ENCODE measurements around the gene TERF2IP. TPM values are rescaled to one million over a fixed set of nuclear protein-coding genes. Genes with fewer than 3 reads are reported as not detected.
A peak's percentile ranks its signal among the peaks of the same experiment; 100 is the strongest.

The TERF2IP gene
- polyA plus RNA-seq, 4 donors: 28.6 to 44.0 (median 32.9) TPM

- no peak for FAIRE-seq
- peaks cover 24 to 53% (median 32%) of the 10 kb centered on the region in 3 donors for H3K36me3 ChIP-seq (ENCODE audit: control insufficient read depth in 3 of 3, insufficient read depth in 2 of 3, low read depth in 1 of 3, low read length in 3 of 3)
- H3K9me3 ChIP-seq (ENCODE audit: control insufficient read depth in 2 of 2, insufficient read depth in 1 of 2, low read depth in 1 of 2, low read length in 1 of 2): no peaks in the 10 kb centered on the region
Measured at GRCh38 chr16:75627851-75628250, 19.7 kb upstream of the TERF2IP start.

GRCh38 chr16:75628351-75628750, 19.2 kb upstream of the TERF2IP start:
- Histone ChIP-seq H3K4me1 (ENCODE audit: control insufficient read depth in 3 of 3, insufficient read depth in 2 of 3, low read depth in 1 of 3, low read length in 2 of 3) (peaks cover 0 to 4% (median 0%) of the 10 kb centered on the region in 3 donors), H3K9me3 (ENCODE audit: control insufficient read depth in 2 of 2, insufficient read depth in 1 of 2, low read depth in 1 of 2, low read length in 1 of 2) (no peaks in the 10 kb centered on the region), H3K27ac (ENCODE audit: low read depth in 1 of 3, low read length in 2 of 3) (no peak overlapping the region), H3K27me3 (ENCODE audit: control insufficient read depth in 3 of 3, insufficient read depth in 3 of 3, low read length in 3 of 3) (no peaks in the 10 kb centered on the region), H3K36me3 (ENCODE audit: control insufficient read depth in 3 of 3, insufficient read depth in 2 of 3, low read depth in 1 of 3, low read length in 3 of 3) (peaks cover 26 to 57% (median 36%) of the 10 kb centered on the region in 3 donors), H3K4me3 (ENCODE audit: low read depth in 1 of 3, low read length in 3 of 3) (no peak overlapping the region)
- no peak for DNase-seq
- FAIRE-seq: no peak
- 80 to 96% (median 95%) methylated on average over 4 of the region's 4 CpGs for WGBS, 3 donors

More at GRCh38 chr16:75627851-75628250, 19.7 kb upstream of the TERF2IP start:
- H3K27me3 ChIP-seq (ENCODE audit: control insufficient read depth in 3 of 3, insufficient read depth in 3 of 3, low read length in 3 of 3): no peaks in the 10 kb centered on the region
- WGBS, 3 donors: 54 to 61% (median 60%) methylated on average over 3 of the region's 3 CpGs
- DNase-seq: no peak
- no peak overlapping the region for H3K27ac ChIP-seq (ENCODE audit: low read depth in 1 of 3, low read length in 2 of 3)
- H3K4me3 ChIP-seq (ENCODE audit: low read depth in 1 of 3, low read length in 3 of 3): no peak overlapping the region
- peaks cover 0 to 4% (median 0%) of the 10 kb centered on the region in 3 donors for H3K4me1 ChIP-seq (ENCODE audit: control insufficient read depth in 3 of 3, insufficient read depth in 2 of 3, low read depth in 1 of 3, low read length in 2 of 3)

DNA sequence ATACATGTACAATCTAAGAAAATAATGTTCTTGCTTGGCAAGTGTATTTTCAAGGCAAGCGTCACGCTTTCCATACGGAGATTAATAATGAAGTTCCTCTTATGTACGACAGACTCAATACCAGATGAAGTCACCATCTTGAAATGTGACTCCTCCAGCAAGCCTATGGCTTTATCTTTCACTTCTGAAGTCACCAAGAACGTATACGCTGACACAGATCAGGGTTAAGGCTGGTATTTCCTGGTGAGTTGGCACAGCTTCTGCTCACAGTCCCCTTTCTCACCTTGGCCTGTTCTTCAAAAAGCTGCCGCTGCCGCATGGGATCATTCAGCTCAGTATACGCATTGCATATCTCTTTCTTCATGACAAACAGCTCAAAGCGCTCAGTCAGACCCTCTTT, 18.4 kb upstream of the TERF2IP start:
- DNase-seq: no peak
- H3K4me1 ChIP-seq (ENCODE audit: control insufficient read depth in 3 of 3, insufficient read depth in 2 of 3, low read depth in 1 of 3, low read length in 2 of 3): peaks cover 0 to 4% (median 0%) of the 10 kb centered on the region in 3 donors
- no peaks in the 10 kb centered on the region for H3K9me3 ChIP-seq (ENCODE audit: control insufficient read depth in 2 of 2, insufficient read depth in 1 of 2, low read depth in 1 of 2, low read length in 1 of 2)
- no peak overlapping the region for H3K27ac ChIP-seq (ENCODE audit: low read depth in 1 of 3, low read length in 2 of 3)
- H3K36me3 ChIP-seq (ENCODE audit: control insufficient read depth in 3 of 3, insufficient read depth in 2 of 3, low read depth in 1 of 3, low read length in 3 of 3): peaks cover 32 to 61% (median 42%) of the 10 kb centered on the region in 3 donors
- FAIRE-seq: no peak
- no peak overlapping the region for H3K4me3 ChIP-seq (ENCODE audit: low read depth in 1 of 3, low read length in 3 of 3)
- H3K27me3 ChIP-seq (ENCODE audit: control insufficient read depth in 3 of 3, insufficient read depth in 3 of 3, low read length in 3 of 3): no peaks in the 10 kb centered on the region
- WGBS, 3 donors: 90 to 94% (median 92%) methylated on average over 10 of the region's 10 CpGs

DNA sequence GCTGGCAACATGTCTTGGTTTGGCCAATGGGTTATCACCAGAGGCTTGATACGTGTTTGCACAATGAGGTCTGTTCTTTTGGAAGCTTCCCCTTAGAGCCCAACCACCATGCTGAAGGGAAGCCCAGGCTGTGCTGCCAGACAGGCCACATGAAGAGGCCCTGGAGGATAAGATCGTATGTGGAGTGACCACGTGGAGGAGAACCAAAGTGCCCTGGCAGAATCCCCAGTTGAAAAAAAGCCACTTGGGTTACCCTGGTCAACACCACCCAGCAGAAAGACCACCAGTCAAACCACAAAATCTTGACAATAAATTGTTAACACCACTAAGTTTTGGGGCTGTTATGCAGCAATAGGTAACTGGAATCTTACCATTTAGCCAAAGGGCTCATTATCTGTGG, 17.5 kb upstream of the TERF2IP start:
- Histone ChIP-seq H3K4me1 (ENCODE audit: control insufficient read depth in 3 of 3, insufficient read depth in 2 of 3, low read depth in 1 of 3, low read length in 2 of 3) (peaks cover 0 to 4% (median 0%) of the 10 kb centered on the region in 3 donors), H3K9me3 (ENCODE audit: control insufficient read depth in 2 of 2, insufficient read depth in 1 of 2, low read depth in 1 of 2, low read length in 1 of 2) (no peaks in the 10 kb centered on the region), H3K36me3 (ENCODE audit: control insufficient read depth in 3 of 3, insufficient read depth in 2 of 3, low read depth in 1 of 3, low read length in 3 of 3) (peaks cover 33 to 65% (median 43%) of the 10 kb centered on the region in 3 donors), H3K4me3 (ENCODE audit: low read depth in 1 of 3, low read length in 3 of 3) (no peak overlapping the region), H3K27me3 (ENCODE audit: control insufficient read depth in 3 of 3, insufficient read depth in 3 of 3, low read length in 3 of 3) (no peaks in the 10 kb centered on the region), H3K27ac (ENCODE audit: low read depth in 1 of 3, low read length in 2 of 3) (no peak overlapping the region)
- 88 to 94% (median 89%) methylated on average over 3 of the region's 3 CpGs for WGBS, 3 donors
- FAIRE-seq (no peak), DNase-seq (no peak)

- no peaks in the 10 kb centered on the region for H3K9me3 ChIP-seq (ENCODE audit: control insufficient read depth in 2 of 2, insufficient read depth in 1 of 2, low read depth in 1 of 2, low read length in 1 of 2)
- no peak for DNase-seq
- WGBS, 3 donors: 81 to 86% (median 86%) methylated on average over 8 of the region's 8 CpGs
- no peak overlapping the region for H3K27ac ChIP-seq (ENCODE audit: low read depth in 1 of 3, low read length in 2 of 3)
- no peaks in the 10 kb centered on the region for H3K4me1 ChIP-seq (ENCODE audit: control insufficient read depth in 3 of 3, insufficient read depth in 2 of 3, low read depth in 1 of 3, low read length in 2 of 3)
- no peaks in the 10 kb centered on the region for H3K27me3 ChIP-seq (ENCODE audit: control insufficient read depth in 3 of 3, insufficient read depth in 3 of 3, low read length in 3 of 3)
- no peak for FAIRE-seq
- H3K4me3 ChIP-seq (ENCODE audit: low read depth in 1 of 3, low read length in 3 of 3): no peak overlapping the region
- H3K36me3 ChIP-seq (ENCODE audit: control insufficient read depth in 3 of 3, insufficient read depth in 2 of 3, low read depth in 1 of 3, low read length in 3 of 3): peaks cover 37 to 63% (median 53%) of the 10 kb centered on the region in 3 donors
Measured at GRCh38 chr16:75632857-75633256, 14.7 kb upstream of the TERF2IP start.

- FAIRE-seq (no peak), DNase-seq (no peak)
- WGBS, 3 donors: 68 to 74% (median 69%) methylated on average over 3 of the region's 3 CpGs
- no peaks in the 10 kb centered on the region for H3K4me1 ChIP-seq (ENCODE audit: control insufficient read depth in 3 of 3, insufficient read depth in 2 of 3, low read depth in 1 of 3, low read length in 2 of 3)
- H3K4me3 ChIP-seq (ENCODE audit: low read depth in 1 of 3, low read length in 3 of 3): no peak overlapping the region
- peaks cover 32 to 56% (median 43%) of the 10 kb centered on the region in 3 donors for H3K36me3 ChIP-seq (ENCODE audit: control insufficient read depth in 3 of 3, insufficient read depth in 2 of 3, low read depth in 1 of 3, low read length in 3 of 3)
- no peak overlapping the region for H3K27ac ChIP-seq (ENCODE audit: low read depth in 1 of 3, low read length in 2 of 3)
- H3K27me3 ChIP-seq (ENCODE audit: control insufficient read depth in 3 of 3, insufficient read depth in 3 of 3, low read length in 3 of 3): no peaks in the 10 kb centered on the region
- no peaks in the 10 kb centered on the region for H3K9me3 ChIP-seq (ENCODE audit: control insufficient read depth in 2 of 2, insufficient read depth in 1 of 2, low read depth in 1 of 2, low read length in 1 of 2)
Measured at GRCh38 chr16:75635036-75635435, 12.5 kb upstream of the TERF2IP start.

DNA sequence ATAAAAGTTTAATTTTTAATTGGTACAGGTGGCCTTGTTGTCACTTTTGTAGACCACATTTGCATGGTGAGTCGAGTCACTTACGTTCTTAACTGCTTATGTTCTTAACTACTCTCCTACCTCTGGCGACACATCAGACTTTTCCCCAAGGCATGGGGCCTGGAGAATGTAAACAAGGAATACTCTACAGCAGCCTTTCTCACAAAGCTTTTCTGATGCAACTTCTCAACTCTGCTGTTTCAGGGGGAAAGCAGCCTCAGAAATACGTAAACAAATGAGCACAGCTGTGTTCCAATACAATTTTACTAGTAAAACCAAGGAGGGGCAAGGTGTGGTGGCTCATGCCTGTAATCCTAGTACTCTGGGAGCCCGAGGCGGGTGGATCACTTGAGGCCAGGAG, 7.0 kb upstream of the TERF2IP start:
- WGBS, 3 donors: 87 to 89% (median 88%) methylated on average over 6 of the region's 6 CpGs
- Histone ChIP-seq H3K27me3 (ENCODE audit: control insufficient read depth in 3 of 3, insufficient read depth in 3 of 3, low read length in 3 of 3) (no peaks in the 10 kb centered on the region), H3K36me3 (ENCODE audit: control insufficient read depth in 3 of 3, insufficient read depth in 2 of 3, low read depth in 1 of 3, low read length in 3 of 3) (peaks cover 25 to 51% (median 27%) of the 10 kb centered on the region in 3 donors), H3K4me3 (ENCODE audit: low read depth in 1 of 3, low read length in 3 of 3) (no peak overlapping the region), H3K27ac (ENCODE audit: low read depth in 1 of 3, low read length in 2 of 3) (no peak overlapping the region), H3K4me1 (ENCODE audit: control insufficient read depth in 3 of 3, insufficient read depth in 2 of 3, low read depth in 1 of 3, low read length in 2 of 3) (peaks cover 0 to 13% (median 3%) of the 10 kb centered on the region in 3 donors), H3K9me3 (ENCODE audit: control insufficient read depth in 2 of 2, insufficient read depth in 1 of 2, low read depth in 1 of 2, low read length in 1 of 2) (no peaks in the 10 kb centered on the region)
- DNase-seq (no peak), FAIRE-seq (no peak)

DNA sequence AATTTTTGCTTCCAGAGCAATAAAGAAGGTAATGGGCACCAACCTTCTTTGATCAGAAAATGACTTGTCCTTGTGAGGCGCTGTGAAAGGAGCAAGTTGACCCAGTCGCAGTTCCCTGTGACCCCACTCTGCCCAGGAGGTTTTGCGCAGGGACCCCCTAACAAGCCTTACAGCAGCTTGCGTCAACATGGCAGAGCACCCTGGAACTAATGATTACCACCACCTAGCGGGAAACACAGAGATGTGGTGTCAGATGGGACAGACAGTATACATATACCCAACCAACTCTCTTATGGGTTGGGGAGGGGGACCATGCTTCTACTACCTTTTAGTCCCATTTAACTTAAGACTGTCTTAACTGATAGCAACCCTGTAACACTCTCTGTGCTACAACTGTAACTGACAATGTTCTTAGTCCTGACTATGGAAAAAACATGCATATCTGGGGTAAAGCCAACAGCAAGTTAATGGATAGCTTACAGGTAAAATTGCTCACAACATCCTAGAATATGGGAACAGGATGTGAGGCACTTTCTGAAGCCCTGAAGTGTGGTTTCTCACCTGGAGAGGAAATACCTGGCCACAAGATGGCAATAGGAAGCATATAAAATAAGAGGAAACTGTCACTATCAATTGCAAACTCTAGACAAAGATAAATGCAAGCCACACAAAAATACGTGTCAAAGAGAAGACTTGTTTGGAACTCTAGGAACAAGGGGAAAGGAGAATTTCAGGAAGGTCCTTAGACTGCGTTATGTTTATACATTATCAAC, 3.1 kb upstream of the TERF2IP start:
- Histone ChIP-seq H3K4me1 (ENCODE audit: control insufficient read depth in 3 of 3, insufficient read depth in 2 of 3, low read depth in 1 of 3, low read length in 2 of 3) (peaks cover 2 to 22% (median 10%) of the 10 kb centered on the region in 3 donors), H3K36me3 (ENCODE audit: control insufficient read depth in 3 of 3, insufficient read depth in 2 of 3, low read depth in 1 of 3, low read length in 3 of 3) (peaks cover 14 to 34% (median 16%) of the 10 kb centered on the region in 3 donors), H3K9me3 (ENCODE audit: control insufficient read depth in 2 of 2, insufficient read depth in 1 of 2, low read depth in 1 of 2, low read length in 1 of 2) (no peaks in the 10 kb centered on the region), H3K27me3 (ENCODE audit: control insufficient read depth in 3 of 3, insufficient read depth in 3 of 3, low read length in 3 of 3) (no peaks in the 10 kb centered on the region), H3K27ac (ENCODE audit: low read depth in 1 of 3, low read length in 2 of 3) (peak overlapping the region in 1 of 3 donors; percentile 4), H3K4me3 (ENCODE audit: low read depth in 1 of 3, low read length in 3 of 3) (no peak overlapping the region)
- DNase-seq (peak; percentile 46 to 48), FAIRE-seq (no peak)
- WGBS, 3 donors: 82 to 83% (median 83%) methylated on average over 7 of the region's 7 CpGs

Data from small intestine (tissue), 7 donors.